AG09309 (cell line): Measurements from ENCODE around the gene DET1.

ENCODE experiments used
- DNase-seq: peaks from one replicate; pipeline ENCODE4 v3.0.0-alpha.2; 2010; ENCODE audit warnings: low read depth
- H3K4me3 ChIP-seq: 2 replicates; pipeline ENCODE4 v1.5.1; 2011; ENCODE audit warnings: mild to moderate bottlenecking, low read depth, low read length, moderate library complexity; ENCODE audit not compliant: control insufficient read depth
- CTCF ChIP-seq: IDR thresholded peaks from 2 replicates; pipeline ENCODE4 v1.5.1; 2011; ENCODE audit warnings: mild to moderate bottlenecking, low read depth, low read length, inconsistent platforms; ENCODE audit not compliant: insufficient read depth, control insufficient read depth; ENCODE audit errors: missing control alignments

DET1 gene

GRCh38 chr15:88512078-88512477, 34.4 kb downstream of the DET1 start:
- DNase-seq, result no peak
- TF ChIP-seq CTCF, result no peak
- no peak overlapping the region for H3K4me3 ChIP-seq

- no peak overlapping the region for H3K4me3 ChIP-seq
- no peak for DNase-seq
- TF ChIP-seq CTCF, result no peak
Measured at GRCh38 chr15:88511161-88511560, 35.3 kb downstream of the DET1 start.

- no peak overlapping the region for H3K4me3 ChIP-seq
- no peak for DNase-seq
- no peak for TF ChIP-seq CTCF
Measured at GRCh38 chr15:88509964-88510363, 36.5 kb downstream of the DET1 start.

- no peak overlapping the region for H3K4me3 ChIP-seq
- no peak for DNase-seq
- TF ChIP-seq CTCF, result no peak
Measured at GRCh38 chr15:88509321-88509720, 37.2 kb downstream of the DET1 start.

- no peak for DNase-seq
- no peak overlapping the region for H3K4me3 ChIP-seq
- no peak for TF ChIP-seq CTCF
Measured at GRCh38 chr15:88506628-88507027, 39.9 kb downstream of the DET1 start.

GRCh38 chr15:88505721-88506120, 40.8 kb downstream of the DET1 start:
- no peak for TF ChIP-seq CTCF
- DNase-seq, result no peak
- H3K4me3 ChIP-seq, result no peak overlapping the region

- no peak overlapping the region for H3K4me3 ChIP-seq
- no peak for DNase-seq
- no peak for TF ChIP-seq CTCF
Measured at GRCh38 chr15:88504445-88504844, 42.0 kb downstream of the DET1 start.
